Activated CD8-positive, alpha-beta T cell treated with anti-CD3 and anti-CD28 coated beads for 36 hours (primary cell): ENCODE measurements around the gene TCF7. TPM values are rescaled to one million over a fixed set of nuclear protein-coding genes. Genes with fewer than 3 reads are reported as not detected.

ENCODE experiments used
- ATAC-seq: fragments of 200-7000 bp; cut with Tn5 transposase; one replicate; pipeline ENCODE4 v1.10.0; 2021; ENCODE audit warnings: mild to moderate bottlenecking, moderate library complexity
- CTCF ChIA-PET: fragments of 350-600 bp; sonication (Branson Sonifier 250); formaldehyde crosslinking; loops from one replicate; lab custom pipeline; 2021; ENCODE audit warnings: antibody characterized with exemption; lab: Charles Lee
- POLR2A ChIA-PET: fragments of 350-600 bp; sonication (Branson Sonifier 250); formaldehyde crosslinking; loops from one replicate; lab custom pipeline; 2021; ENCODE audit warnings: antibody characterized with exemption; lab: Charles Lee
- DNase-seq: peaks from one replicate; pipeline ENCODE4 v3.0.0-alpha.2; 2020
- H3K27ac Mint-ChIP-seq: one replicate; pipeline ENCODE4 v1.8.0; 2021; ENCODE audit warnings: mild to moderate bottlenecking, mixed read lengths
- H3K27me3 Mint-ChIP-seq: one replicate; pipeline ENCODE4 v1.8.0; 2021; ENCODE audit warnings: mixed read lengths
- H3K36me3 Mint-ChIP-seq: one replicate; pipeline ENCODE4 v1.8.0; 2021; ENCODE audit warnings: low read depth, mixed read lengths
- H3K4me1 Mint-ChIP-seq: one replicate; pipeline ENCODE4 v1.8.0; 2021; ENCODE audit warnings: low read depth, mixed read lengths
- H3K4me3 Mint-ChIP-seq: one replicate; pipeline ENCODE4 v1.8.0; 2021; ENCODE audit warnings: mild to moderate bottlenecking, moderate library complexity, mixed read lengths
- H3K9me3 Mint-ChIP-seq: one replicate; pipeline ENCODE4 v1.8.0; 2021; ENCODE audit warnings: mixed read lengths
- intact Hi-C: fragments of 100-400 bp; cut with micrococcal nuclease; formaldehyde crosslinking; loops from one replicate; pipeline ENCODE4 v1.10.0; 2022
- total RNA-seq, 2 experiments: library from RNA; stranded (reverse); gene quantifications; one replicate each; pipeline ENCODE4 v1.2.3, GENCODE V29; 2021
- TF ChIP-seq, protein P1 (sequence below): fragments of 200-600 bp; IDR thresholded peaks from one replicate; pipeline ENCODE4 v1.8.0; 2022; ENCODE audit warnings: antibody characterized with exemption, mild to moderate bottlenecking

The TCF7 gene
- total RNA-seq, 2 experiments from 2014 or later, result 47.4 to 50.3 TPM

GRCh38 chr5:134183481-134183880 lies 69.0 kb downstream of the TCF7 start:
- POLR2A ChIA-PET, result interaction anchor here (0.6 to 0.9 kb wide), 2 partner anchors 142 to 189 kb away, joined by 3 read pairs; no protein-coding TSS in a partner anchor
- no peak for DNase-seq
- CTCF ChIA-PET, result interaction anchor here (0.7 to 5.9 kb wide), 33 partner anchors 8 to 477 kb away, joined by 3 to 69 read pairs (median 4); partner anchors contain the start of genes PPP2CA and VDAC1
- TF ChIP-seq, protein P1, sequence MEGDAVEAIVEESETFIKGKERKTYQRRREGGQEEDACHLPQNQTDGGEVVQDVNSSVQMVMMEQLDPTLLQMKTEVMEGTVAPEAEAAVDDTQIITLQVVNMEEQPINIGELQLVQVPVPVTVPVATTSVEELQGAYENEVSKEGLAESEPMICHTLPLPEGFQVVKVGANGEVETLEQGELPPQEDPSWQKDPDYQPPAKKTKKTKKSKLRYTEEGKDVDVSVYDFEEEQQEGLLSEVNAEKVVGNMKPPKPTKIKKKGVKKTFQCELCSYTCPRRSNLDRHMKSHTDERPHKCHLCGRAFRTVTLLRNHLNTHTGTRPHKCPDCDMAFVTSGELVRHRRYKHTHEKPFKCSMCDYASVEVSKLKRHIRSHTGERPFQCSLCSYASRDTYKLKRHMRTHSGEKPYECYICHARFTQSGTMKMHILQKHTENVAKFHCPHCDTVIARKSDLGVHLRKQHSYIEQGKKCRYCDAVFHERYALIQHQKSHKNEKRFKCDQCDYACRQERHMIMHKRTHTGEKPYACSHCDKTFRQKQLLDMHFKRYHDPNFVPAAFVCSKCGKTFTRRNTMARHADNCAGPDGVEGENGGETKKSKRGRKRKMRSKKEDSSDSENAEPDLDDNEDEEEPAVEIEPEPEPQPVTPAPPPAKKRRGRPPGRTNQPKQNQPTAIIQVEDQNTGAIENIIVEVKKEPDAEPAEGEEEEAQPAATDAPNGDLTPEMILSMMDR, result no peak
- Mint-ChIP-seq H3K4me3 (no peak overlapping the region), H3K4me1 (no peaks in the 10 kb centered on the region), H3K27ac (no peak overlapping the region), H3K9me3 (no peaks in the 10 kb centered on the region), H3K27me3 (no peaks in the 10 kb centered on the region), H3K36me3 (no peaks in the 10 kb centered on the region)
- no peak for ATAC-seq
- intact Hi-C loops, result loop anchor here (10.0 kb wide), 1 partner anchor 401 kb away; no protein-coding TSS in a partner anchor

GRCh38 chr5:134184155-134185135 lies 70.0 kb downstream of the TCF7 start:
- CTCF ChIA-PET, result interaction anchor here (0.7 to 5.9 kb wide), 40 partner anchors 7 to 476 kb away, joined by 3 to 69 read pairs (median 4); partner anchors contain the start of gene VDAC1
- TF ChIP-seq, protein P1, result peak; percentile 87
- ATAC-seq (peak; percentile 99), DNase-seq (peak; percentile 81)
- Mint-ChIP-seq H3K36me3 (no peaks in the 10 kb centered on the region), H3K4me1 (no peaks in the 10 kb centered on the region), H3K27me3 (no peaks in the 10 kb centered on the region), H3K27ac (no peak overlapping the region), H3K4me3 (no peak overlapping the region), H3K9me3 (no peaks in the 10 kb centered on the region)
- POLR2A ChIA-PET, result interaction anchor here (1.0 to 1.1 kb wide), 2 partner anchors 7 to 9 kb away, joined by 3 to 4 read pairs; no protein-coding TSS in a partner anchor
- intact Hi-C loops, result loop anchor here (2.0 to 10.0 kb wide), 2 partner anchors 104 to 400 kb away; no protein-coding TSS in a partner anchor

DNA sequence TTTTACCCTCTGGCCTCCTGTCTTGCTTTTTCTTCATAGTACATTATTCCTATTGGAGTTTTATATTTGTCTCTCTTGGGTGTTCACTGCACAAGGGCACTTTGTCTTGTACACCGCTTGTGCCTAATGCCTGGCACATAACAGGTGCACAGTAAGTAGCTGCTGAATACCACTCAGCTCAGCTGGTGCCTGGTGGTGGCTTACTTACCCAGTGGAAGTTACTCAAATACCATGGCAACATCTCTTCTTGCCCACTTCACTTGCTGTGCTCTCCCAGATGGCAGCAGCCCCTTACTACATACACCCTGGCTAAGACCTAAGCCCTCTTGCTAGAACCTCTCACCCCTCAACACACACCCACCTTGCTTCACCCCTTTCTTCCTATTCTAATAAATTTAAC lies 73.6 kb downstream of the TCF7 start:
- H3K27ac Mint-ChIP-seq, result no peak overlapping the region
- H3K36me3 Mint-ChIP-seq, result no peaks in the 10 kb centered on the region
- no peaks in the 10 kb centered on the region for H3K4me1 Mint-ChIP-seq
- CTCF ChIA-PET, result interaction anchor here (1.3 to 1.6 kb wide), 4 partner anchors 11 to 399 kb away, joined by 3 to 6 read pairs (median 4); no protein-coding TSS in a partner anchor
- POLR2A ChIA-PET, result interaction anchor here (1.6 to 1.8 kb wide), 2 partner anchors 11 to 12 kb away, joined by 3 to 12 read pairs; partner anchors contain the start of gene SKP1
- H3K4me3 Mint-ChIP-seq, result no peak overlapping the region
- ATAC-seq (no peak), DNase-seq (no peak)
- no peaks in the 10 kb centered on the region for H3K9me3 Mint-ChIP-seq
- intact Hi-C loops, result loop anchor here (10.0 kb wide), 1 partner anchor 397 kb away; no protein-coding TSS in a partner anchor
- no peaks in the 10 kb centered on the region for H3K27me3 Mint-ChIP-seq
- TF ChIP-seq, protein P1, result no peak

GRCh38 chr5:134189031-134189430 lies 74.5 kb downstream of the TCF7 start:
- TF ChIP-seq, protein P1, result no peak
- POLR2A ChIA-PET, result interaction anchor here (1.6 to 1.8 kb wide), 2 partner anchors 12 to 13 kb away, joined by 3 to 12 read pairs; partner anchors contain the start of gene SKP1
- Mint-ChIP-seq H3K27me3 (no peaks in the 10 kb centered on the region), H3K27ac (no peak overlapping the region), H3K4me3 (no peak overlapping the region), H3K4me1 (no peaks in the 10 kb centered on the region), H3K9me3 (no peaks in the 10 kb centered on the region), H3K36me3 (no peaks in the 10 kb centered on the region)
- ATAC-seq (no peak), DNase-seq (no peak)
- intact Hi-C loops, result loop anchor here (10.0 kb wide), 1 partner anchor 396 kb away; no protein-coding TSS in a partner anchor
- CTCF ChIA-PET, result interaction anchor here (1.0 kb wide), 1 partner anchor 12 kb away, joined by 5 read pairs; the partner anchor contains the start of gene SKP1
